Stimulated activated CD8-positive, alpha-beta memory T cell treated with anti-CD3 and anti-CD28 coated beads, Interleukin-15, amount 100 ng/mL, for 24 hours (primary cell): Measurements from ENCODE around the gene SPARC.

Source experiments
- DNase-seq: peaks from one replicate; pipeline ENCODE4 v3.0.0-alpha.2; 2020; ENCODE audit warnings: low read depth

The SPARC gene

GRCh38 chr5:151620461-151620840 is 66.3 kb downstream of the SPARC start:
- no peak for DNase-seq

GRCh38 chr5:151619812-151620460 is 66.8 kb downstream of the SPARC start:
- no peak for DNase-seq

DNA sequence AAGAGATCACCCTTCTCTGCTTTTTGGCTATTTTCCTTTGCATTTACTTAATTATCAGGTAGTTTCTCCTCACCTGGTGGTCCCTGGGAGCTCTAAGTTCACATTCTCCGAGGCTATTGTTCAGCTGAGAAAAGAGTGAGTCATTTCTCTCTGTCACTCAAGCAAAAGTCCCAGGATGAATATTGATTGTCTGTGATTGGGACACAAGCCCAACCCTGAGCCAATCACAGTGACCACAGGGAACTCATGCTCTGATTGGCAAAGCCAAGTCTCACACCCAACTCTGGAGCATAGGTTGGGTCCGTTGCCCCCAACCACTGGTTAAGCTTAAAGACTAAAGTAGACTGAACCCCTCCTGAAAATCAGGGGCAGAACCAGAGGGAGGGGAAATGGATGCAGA is 67.8 kb downstream of the SPARC start:
- no peak for DNase-seq

- no peak for DNase-seq
Observed at GRCh38 chr5:151617841-151618710, 68.6 kb downstream of the SPARC start.

- DNase-seq = no peak
Observed at GRCh38 chr5:151617383-151617840, 69.3 kb downstream of the SPARC start.

GRCh38 chr5:151615431-151615830 is 71.3 kb downstream of the SPARC start:
- DNase-seq = no peak

- no peak for DNase-seq
Observed at GRCh38 chr5:151614565-151614964, 72.2 kb downstream of the SPARC start.

DNA sequence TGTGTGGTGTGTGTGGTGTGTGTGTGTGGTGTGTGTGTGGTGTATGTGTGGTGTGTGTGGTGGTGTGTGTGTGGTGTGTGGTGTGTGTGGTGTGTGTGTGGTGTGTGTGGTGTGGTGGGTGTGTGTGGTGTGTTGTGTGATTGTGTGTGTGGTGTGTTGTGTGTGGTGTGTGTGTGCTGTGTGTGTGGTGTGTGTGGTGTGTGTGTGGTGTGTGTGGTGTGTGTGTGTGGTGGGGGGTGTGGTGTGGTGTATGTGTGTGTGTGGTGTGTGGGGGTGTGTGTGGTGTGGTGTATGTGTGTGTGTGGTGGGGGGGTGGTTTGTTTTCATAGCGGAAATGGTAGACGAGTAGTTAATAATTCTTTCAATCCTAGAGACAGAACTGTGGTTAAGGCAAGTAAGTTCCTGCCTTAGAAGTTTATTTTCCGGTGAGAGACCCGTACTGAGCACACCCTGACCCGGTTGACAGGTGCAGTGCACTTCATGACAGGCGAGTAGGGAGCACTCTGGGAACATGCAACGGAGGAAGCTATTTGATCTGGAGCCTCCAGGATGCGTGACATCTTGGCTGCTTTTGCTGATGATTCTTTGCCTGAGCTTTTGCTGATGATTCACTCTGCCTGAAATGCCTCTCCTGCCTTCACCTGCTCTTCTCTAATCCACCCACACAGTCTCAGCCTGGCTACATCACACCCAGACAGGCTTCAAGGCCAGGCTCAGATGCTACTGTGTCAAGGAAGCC is 73.9 kb downstream of the SPARC start:
- DNase-seq = no peak

DNA sequence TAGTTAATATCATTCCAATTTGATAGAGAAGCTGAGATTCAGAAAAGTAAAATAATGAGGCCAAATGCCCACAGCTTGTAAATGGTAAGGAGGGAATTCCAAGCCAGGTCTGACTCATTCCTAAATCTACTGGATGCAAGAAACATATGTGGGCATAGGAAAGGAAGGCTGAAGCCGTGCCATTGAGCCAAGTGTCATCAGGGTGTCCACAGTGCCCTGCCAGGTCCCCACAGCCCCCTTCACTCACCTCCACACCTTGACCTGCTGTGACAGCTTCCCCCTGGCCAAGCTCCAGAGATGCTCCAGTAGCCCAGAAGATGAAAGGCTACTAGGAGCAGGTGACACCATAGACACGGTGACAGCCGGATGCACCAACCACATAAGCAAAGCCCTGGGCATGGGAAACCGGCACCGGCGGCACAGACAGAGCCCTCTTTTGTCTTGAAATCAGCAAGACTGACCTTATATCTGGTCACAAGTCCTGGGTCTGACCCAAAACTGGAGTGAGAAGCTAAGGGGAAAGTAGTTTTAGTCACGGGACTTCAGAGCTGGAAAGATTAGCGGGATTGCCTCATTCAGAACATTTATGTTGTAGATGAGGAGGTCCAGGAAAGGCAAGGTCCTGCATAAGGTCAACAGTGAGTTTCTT is 75.5 kb downstream of the SPARC start:
- DNase-seq = no peak
